Left kidney (tissue), 2 donors: ENCODE results near the gene TCF19. TPM values are rescaled to one million over a fixed set of nuclear protein-coding genes. Genes with fewer than 3 reads are reported as not detected.
A peak's percentile ranks its signal among the peaks of the same experiment; 100 is the strongest.
"Not testable (repeated sequence)": the region's sequence is repeated elsewhere in the genome, so short reads cannot be mapped to it uniquely, and the experiment has no call there.

Experiments used
- DNase-seq: peaks from one replicate; pipeline ENCODE4 v3.0.0-alpha.2; 2013
- polyA plus RNA-seq: library from polyadenylated mRNA; unstranded; fragments of 120-200 nt; gene quantifications from one replicate; pipeline ENCODE4 v1.2.1, GENCODE V29; 2013; ENCODE audit not compliant: insufficient read length

Gene TCF19
- polyA plus RNA-seq, 1 donor = 23.4 TPM

GRCh38 chr6:31179896-31180295 lies 21.5 kb downstream of the TCF19 start:
- DNase-seq = no peak

DNA sequence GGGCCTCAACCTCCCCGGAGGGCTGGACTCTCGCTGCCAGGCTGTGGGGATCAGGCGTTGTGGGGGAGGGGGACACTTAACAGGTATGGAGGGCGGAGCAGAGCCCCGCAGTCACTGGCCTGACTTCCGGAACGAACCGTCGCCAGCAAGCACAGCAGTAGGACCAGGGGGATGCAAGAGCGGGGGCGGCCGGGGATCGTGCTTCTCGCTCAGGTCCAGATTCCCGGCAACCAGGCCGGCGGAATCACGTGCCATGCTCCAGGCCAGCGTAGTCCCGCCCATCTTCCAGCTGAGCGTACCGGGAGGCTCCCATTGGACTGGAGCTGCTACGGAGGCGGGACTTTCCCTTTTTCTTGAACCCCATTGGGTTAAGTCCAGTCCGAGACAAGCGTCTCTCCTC lies 22.1 kb downstream of the TCF19 start:
- peak; percentile 63 for DNase-seq

DNA sequence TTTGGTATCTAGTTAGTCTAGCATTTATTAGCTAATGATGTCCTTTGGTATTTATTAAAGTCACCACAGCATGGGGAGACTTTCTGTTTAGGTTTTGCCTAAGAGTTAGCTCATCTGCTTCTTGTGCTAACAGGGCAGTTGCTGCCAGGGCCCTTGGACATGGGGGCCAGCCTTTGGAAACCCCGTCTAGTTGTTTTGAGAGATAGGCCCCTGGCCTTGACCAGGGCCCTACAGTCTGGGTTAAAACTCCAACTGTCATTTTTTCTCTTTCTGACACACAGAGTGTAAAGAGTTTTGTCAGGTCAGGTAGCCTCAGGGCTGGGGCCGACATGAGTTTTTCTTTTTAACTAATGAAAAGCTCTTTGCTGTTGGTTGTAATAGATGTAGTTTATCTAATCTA lies 24.9 kb downstream of the TCF19 start:
- not testable (repeated sequence) for DNase-seq

DNA sequence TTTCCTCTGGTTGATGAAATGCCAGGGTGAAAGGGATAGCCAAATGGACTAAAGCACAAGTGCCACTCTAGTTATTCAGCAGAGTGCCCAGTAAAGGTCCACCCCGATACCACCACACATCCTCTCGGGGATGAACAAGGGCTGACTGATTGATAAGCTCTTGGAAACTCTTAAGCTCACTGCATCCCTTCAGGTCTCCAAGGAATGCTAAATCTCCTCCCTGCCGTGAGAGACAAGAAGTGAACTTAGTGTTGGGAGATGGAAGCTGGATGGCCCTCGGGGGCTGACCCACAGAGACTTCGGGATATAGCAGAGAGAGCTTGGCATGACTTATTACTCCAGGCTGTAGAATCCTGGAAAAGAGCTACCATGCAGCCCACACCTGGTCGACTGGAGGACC lies 25.5 kb downstream of the TCF19 start:
- DNase-seq = not testable (repeated sequence)

- not testable (repeated sequence) for DNase-seq
Observed at GRCh38 chr6:31185695-31186051, 27.3 kb downstream of the TCF19 start.

- DNase-seq = no peak
Observed at GRCh38 chr6:31186052-31186734, 27.8 kb downstream of the TCF19 start.

GRCh38 chr6:31187780-31188194 lies 29.4 kb downstream of the TCF19 start:
- DNase-seq = no peak

GRCh38 chr6:31189223-31189622 lies 30.8 kb downstream of the TCF19 start:
- DNase-seq = not testable (repeated sequence)

- no peak for DNase-seq
Observed at GRCh38 chr6:31190488-31190887, 32.1 kb downstream of the TCF19 start.

- DNase-seq = peak; percentile 66
Observed at GRCh38 chr6:31192431-31193105, 34.2 kb downstream of the TCF19 start.

- DNase-seq = no peak
Observed at GRCh38 chr6:31193206-31193605, 34.8 kb downstream of the TCF19 start.

DNA sequence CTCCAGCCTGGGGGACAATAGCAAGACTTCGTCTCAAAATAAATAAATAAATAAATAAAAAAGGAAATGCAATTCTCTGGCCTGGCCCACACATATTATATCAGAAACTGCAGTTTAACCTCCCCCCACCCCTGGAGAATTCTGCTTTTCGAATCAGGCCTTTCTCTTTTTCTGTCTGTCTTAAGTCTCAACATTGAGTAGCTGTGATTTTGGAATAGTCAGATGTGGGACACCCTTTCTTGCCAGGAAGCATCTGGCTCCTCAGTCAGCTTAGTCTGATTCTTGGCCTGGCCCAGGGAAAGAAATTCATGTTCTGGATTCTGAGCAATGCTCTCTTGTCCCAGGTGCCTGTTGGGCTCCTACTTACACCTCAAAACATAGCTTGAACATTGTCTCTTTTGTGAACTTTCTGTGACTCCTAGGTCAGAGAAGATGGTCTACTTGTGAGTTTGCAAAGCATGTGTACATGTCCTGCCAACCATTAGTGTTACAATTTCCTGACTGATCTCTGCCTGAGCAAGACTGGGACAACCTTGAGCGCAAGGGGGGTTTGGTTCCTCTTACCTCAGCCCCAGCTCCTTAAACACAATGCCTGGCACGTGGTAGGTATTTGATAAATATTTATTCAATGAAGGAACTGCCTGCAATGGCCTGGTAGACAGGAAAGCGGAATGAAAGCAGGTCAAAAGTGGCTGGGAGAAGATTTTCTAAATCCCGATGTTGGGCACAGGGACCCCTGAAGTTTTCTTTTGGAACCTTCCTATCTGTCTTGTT lies 35.9 kb downstream of the TCF19 start:
- DNase-seq = no peak

- not testable (repeated sequence) for DNase-seq
Observed at GRCh38 chr6:31195308-31195979, 37.1 kb downstream of the TCF19 start.

- not testable (repeated sequence) for DNase-seq
Observed at GRCh38 chr6:31196251-31197022, 38.0 kb downstream of the TCF19 start.

- DNase-seq = peak; percentile 78
Observed at GRCh38 chr6:31197559-31198305, 39.3 kb downstream of the TCF19 start.

GRCh38 chr6:31199105-31199452 lies 40.7 kb downstream of the TCF19 start:
- DNase-seq = not testable (repeated sequence)

GRCh38 chr6:31202259-31203166 lies 44.1 kb downstream of the TCF19 start:
- DNase-seq = no peak

- DNase-seq = no peak
Observed at GRCh38 chr6:31203345-31203979, 45.1 kb downstream of the TCF19 start.

GRCh38 chr6:31204751-31205145 lies 46.4 kb downstream of the TCF19 start:
- DNase-seq = no peak
